GM21737 (cell line): ENCODE measurements around the gene CHST15.

Experiments used
- ATAC-seq: cut with Tn5 transposase; IDR thresholded peaks from one replicate; pipeline ENCODE4 v1.9.1; 2021; ENCODE audit warnings: mild to moderate bottlenecking, moderate library complexity; ENCODE audit not compliant: unreplicated experiment

CHST15 gene

GRCh38 chr10:123974406-123974805, 119.0 kb downstream of the CHST15 start:
- no peak for ATAC-seq

GRCh38 chr10:123972481-123973401, 120.7 kb downstream of the CHST15 start:
- no peak for ATAC-seq

- no peak for ATAC-seq
Measured at GRCh38 chr10:123970927-123971286, 122.5 kb downstream of the CHST15 start.

GRCh38 chr10:123970207-123970926, 123.0 kb downstream of the CHST15 start:
- ATAC-seq, result no peak

GRCh38 chr10:123967626-123968243, 125.7 kb downstream of the CHST15 start:
- no peak for ATAC-seq

GRCh38 chr10:123966896-123967231, 126.5 kb downstream of the CHST15 start:
- no peak for ATAC-seq

GRCh38 chr10:123965973-123966895, 127.2 kb downstream of the CHST15 start:
- no peak for ATAC-seq

- ATAC-seq, result no peak
Measured at GRCh38 chr10:123964953-123965352, 128.4 kb downstream of the CHST15 start.

- no peak for ATAC-seq
Measured at GRCh38 chr10:123962756-123963530, 130.5 kb downstream of the CHST15 start.

GRCh38 chr10:123958241-123958640, 135.2 kb downstream of the CHST15 start:
- ATAC-seq, result no peak
